ENCODE results near the gene HSD17B1. TPM values are rescaled to one million over a fixed set of nuclear protein-coding genes. Genes with fewer than 3 reads are reported as not detected.

HSD17B1 gene
- total and polyA plus RNA-seq, 2 of the 13 experiments (the other 11 are each of a cell fraction or from before 2014, with no cell fraction given): 0.54 to 0.93 TPM

DNA sequence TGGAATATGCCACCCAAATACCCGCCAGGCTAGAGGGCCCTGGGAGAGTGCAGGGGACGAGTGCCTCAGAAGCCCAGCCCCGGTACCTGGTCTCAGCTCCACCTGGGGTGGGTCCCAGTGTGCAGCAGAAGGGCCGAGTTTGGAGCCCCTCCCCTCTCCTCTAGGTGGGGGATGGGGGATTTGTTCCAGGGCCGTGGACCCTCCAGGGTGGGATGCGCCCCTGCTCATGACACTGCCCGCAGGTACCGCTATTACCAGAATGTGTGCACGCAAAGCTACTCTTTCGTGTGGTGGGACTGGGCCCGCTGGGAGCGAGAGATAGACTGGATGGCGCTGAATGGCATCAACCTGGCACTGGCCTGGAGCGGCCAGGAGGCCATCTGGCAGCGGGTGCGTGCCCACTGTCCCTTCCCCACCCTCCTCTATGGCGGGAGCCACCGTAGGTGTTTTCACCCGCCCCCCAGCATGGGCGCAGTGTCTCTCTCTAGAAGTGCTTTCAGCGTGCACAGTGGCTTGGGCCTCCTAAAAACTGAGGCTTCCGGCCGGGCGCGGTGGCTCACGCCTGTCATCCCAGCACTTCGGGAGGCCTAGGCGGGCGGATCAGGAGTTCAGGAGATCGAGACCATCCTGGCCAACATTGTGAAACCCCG lies 15.4 kb upstream of the HSD17B1 start (continued):
- TF ChIP-seq, protein P1, sequence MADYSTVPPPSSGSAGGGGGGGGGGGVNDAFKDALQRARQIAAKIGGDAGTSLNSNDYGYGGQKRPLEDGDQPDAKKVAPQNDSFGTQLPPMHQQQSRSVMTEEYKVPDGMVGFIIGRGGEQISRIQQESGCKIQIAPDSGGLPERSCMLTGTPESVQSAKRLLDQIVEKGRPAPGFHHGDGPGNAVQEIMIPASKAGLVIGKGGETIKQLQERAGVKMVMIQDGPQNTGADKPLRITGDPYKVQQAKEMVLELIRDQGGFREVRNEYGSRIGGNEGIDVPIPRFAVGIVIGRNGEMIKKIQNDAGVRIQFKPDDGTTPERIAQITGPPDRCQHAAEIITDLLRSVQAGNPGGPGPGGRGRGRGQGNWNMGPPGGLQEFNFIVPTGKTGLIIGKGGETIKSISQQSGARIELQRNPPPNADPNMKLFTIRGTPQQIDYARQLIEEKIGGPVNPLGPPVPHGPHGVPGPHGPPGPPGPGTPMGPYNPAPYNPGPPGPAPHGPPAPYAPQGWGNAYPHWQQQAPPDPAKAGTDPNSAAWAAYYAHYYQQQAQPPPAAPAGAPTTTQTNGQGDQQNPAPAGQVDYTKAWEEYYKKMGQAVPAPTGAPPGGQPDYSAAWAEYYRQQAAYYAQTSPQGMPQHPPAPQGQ (CRISPR knock-in tag; IDR thresholded peaks at IDR 0.05; ENCODE audit: borderline replicate concordance): no peak
- TF ChIP-seq ZNF207 (IDR thresholded peaks at IDR 0.05; ENCODE audit: borderline replicate concordance): no peak
- TF ChIP-seq ELF3 (CRISPR knock-in tag; IDR thresholded peaks at IDR 0.05): no peak
- 0 out of 2 replicates have a peak, but pooled peaks have one; percentile 22 for TF ChIP-seq ZNF782 (CRISPR knock-in tag; IDR thresholded peaks at IDR 0.05; ENCODE audit: borderline replicate concordance)
- peak; percentile 61; the same call in 1 of the 2 replicates for TF ChIP-seq SNAI1 (CRISPR knock-in tag; IDR thresholded peaks at IDR 0.05; ENCODE audit: borderline replicate concordance)
- TF ChIP-seq, protein P2, sequence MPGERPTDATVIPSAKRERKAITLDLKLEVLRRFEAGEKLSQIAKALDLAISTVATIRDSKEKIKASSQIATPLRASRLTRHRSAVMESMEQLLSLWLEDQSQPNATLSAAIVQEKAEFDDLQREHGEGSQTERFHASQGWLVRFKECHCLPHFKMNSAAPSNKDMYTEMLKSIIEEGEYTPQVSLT (CRISPR knock-in tag; IDR thresholded peaks at IDR 0.05; ENCODE audit: borderline replicate concordance, low read depth): no peak
- no peak for TF ChIP-seq ZBTB8A (CRISPR knock-in tag; IDR thresholded peaks at IDR 0.05; ENCODE audit: borderline replicate concordance, low read depth)
- TF ChIP-seq ZNF383 (CRISPR knock-in tag; IDR thresholded peaks at IDR 0.05; ENCODE audit: borderline replicate concordance): no peak
- TF ChIP-seq PLRG1 (conservative IDR thresholded peaks at IDR 0.05): no peak
- TF ChIP-seq, protein P3, sequence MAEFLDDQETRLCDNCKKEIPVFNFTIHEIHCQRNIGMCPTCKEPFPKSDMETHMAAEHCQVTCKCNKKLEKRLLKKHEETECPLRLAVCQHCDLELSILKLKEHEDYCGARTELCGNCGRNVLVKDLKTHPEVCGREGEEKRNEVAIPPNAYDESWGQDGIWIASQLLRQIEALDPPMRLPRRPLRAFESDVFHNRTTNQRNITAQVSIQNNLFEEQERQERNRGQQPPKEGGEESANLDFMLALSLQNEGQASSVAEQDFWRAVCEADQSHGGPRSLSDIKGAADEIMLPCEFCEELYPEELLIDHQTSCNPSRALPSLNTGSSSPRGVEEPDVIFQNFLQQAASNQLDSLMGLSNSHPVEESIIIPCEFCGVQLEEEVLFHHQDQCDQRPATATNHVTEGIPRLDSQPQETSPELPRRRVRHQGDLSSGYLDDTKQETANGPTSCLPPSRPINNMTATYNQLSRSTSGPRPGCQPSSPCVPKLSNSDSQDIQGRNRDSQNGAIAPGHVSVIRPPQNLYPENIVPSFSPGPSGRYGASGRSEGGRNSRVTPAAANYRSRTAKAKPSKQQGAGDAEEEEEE (CRISPR knock-in tag; IDR thresholded peaks at IDR 0.05; ENCODE audit: borderline replicate concordance): no peak
- peak; percentile 10; the same call in 1 of the 2 replicates for TF ChIP-seq ATF7-NPFF (CRISPR knock-in tag; IDR thresholded peaks at IDR 0.05; ENCODE audit: low read depth)
- TF ChIP-seq NR2F6 (IDR thresholded peaks at IDR 0.05): no peak
- TF ChIP-seq NR2F6 (CRISPR knock-in tag; IDR thresholded peaks at IDR 0.05): no peak
- TF ChIP-seq, protein P4, sequence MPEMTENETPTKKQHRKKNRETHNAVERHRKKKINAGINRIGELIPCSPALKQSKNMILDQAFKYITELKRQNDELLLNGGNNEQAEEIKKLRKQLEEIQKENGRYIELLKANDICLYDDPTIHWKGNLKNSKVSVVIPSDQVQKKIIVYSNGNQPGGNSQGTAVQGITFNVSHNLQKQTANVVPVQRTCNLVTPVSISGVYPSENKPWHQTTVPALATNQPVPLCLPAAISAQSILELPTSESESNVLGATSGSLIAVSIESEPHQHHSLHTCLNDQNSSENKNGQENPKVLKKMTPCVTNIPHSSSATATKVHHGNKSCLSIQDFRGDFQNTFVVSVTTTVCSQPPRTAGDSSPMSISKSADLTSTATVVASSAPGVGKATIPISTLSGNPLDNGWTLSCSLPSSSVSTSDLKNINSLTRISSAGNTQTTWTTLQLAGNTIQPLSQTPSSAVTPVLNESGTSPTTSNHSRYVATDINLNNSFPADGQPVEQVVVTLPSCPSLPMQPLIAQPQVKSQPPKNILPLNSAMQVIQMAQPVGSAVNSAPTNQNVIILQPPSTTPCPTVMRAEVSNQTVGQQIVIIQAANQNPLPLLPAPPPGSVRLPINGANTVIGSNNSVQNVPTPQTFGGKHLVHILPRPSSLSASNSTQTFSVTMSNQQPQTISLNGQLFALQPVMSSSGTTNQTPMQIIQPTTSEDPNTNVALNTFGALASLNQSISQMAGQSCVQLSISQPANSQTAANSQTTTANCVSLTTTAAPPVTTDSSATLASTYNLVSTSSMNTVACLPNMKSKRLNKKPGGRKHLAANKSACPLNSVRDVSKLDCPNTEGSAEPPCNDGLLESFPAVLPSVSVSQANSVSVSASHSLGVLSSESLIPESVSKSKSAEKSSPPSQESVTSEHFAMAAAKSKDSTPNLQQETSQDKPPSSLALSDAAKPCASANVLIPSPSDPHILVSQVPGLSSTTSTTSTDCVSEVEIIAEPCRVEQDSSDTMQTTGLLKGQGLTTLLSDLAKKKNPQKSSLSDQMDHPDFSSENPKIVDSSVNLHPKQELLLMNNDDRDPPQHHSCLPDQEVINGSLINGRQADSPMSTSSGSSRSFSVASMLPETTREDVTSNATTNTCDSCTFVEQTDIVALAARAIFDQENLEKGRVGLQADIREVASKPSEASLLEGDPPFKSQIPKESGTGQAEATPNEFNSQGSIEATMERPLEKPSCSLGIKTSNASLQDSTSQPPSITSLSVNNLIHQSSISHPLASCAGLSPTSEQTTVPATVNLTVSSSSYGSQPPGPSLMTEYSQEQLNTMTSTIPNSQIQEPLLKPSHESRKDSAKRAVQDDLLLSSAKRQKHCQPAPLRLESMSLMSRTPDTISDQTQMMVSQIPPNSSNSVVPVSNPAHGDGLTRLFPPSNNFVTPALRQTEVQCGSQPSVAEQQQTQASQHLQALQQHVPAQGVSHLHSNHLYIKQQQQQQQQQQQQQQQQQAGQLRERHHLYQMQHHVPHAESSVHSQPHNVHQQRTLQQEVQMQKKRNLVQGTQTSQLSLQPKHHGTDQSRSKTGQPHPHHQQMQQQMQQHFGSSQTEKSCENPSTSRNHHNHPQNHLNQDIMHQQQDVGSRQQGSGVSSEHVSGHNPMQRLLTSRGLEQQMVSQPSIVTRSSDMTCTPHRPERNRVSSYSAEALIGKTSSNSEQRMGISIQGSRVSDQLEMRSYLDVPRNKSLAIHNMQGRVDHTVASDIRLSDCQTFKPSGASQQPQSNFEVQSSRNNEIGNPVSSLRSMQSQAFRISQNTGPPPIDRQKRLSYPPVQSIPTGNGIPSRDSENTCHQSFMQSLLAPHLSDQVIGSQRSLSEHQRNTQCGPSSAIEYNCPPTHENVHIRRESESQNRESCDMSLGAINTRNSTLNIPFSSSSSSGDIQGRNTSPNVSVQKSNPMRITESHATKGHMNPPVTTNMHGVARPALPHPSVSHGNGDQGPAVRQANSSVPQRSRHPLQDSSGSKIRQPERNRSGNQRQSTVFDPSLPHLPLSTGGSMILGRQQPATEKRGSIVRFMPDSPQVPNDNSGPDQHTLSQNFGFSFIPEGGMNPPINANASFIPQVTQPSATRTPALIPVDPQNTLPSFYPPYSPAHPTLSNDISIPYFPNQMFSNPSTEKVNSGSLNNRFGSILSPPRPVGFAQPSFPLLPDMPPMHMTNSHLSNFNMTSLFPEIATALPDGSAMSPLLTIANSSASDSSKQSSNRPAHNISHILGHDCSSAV (CRISPR knock-in tag; IDR thresholded peaks at IDR 0.05; ENCODE audit: borderline replicate concordance): no peak
